NCI-H2107 treated with DMSO at 0.1 percent for 48 hours (cell line): ENCODE results near the gene KSR2.
A peak's percentile ranks its signal among the peaks of the same experiment; 100 is the strongest.
"Not testable (repeated sequence)": the region's sequence is repeated elsewhere in the genome, so short reads cannot be mapped to it uniquely, and the experiment has no call there.

Experiments used
- DNase-seq: peaks from one replicate; lab custom pipeline; 2025; ENCODE audit not compliant: unreplicated experiment; lab: John Stamatoyannopoulos, UW

KSR2 gene

DNA sequence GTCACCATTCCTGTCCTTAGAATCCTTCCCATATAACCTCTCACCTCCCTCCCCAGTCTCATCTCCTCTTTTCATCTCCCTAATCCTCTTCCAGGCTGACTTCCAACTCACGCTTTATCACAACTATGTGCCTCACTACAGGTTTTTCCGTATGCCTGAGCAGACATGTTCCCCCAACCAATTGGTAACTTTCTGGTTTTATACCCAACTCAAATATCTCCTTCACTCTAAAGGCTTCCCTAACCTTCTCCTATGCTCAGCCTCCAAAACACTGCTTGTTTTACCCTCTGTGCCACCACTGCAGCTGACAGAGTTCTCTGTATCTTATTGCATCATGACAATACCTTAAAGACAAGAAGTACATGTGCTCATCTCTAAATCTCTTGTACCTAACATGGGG is 139.7 kb downstream of the KSR2 start:
- no peak for DNase-seq

GRCh38 chr12:117827660-117828059 is 141.1 kb downstream of the KSR2 start:
- no peak for DNase-seq

GRCh38 chr12:117825827-117826226 is 143.0 kb downstream of the KSR2 start:
- DNase-seq = no peak

GRCh38 chr12:117821480-117822175 is 147.2 kb downstream of the KSR2 start:
- no peak for DNase-seq

GRCh38 chr12:117820216-117820907 is 148.4 kb downstream of the KSR2 start:
- DNase-seq = no peak

GRCh38 chr12:117819160-117819559 is 149.6 kb downstream of the KSR2 start:
- DNase-seq = no peak

GRCh38 chr12:117818400-117818799 is 150.4 kb downstream of the KSR2 start:
- DNase-seq = peak; percentile 98

DNA sequence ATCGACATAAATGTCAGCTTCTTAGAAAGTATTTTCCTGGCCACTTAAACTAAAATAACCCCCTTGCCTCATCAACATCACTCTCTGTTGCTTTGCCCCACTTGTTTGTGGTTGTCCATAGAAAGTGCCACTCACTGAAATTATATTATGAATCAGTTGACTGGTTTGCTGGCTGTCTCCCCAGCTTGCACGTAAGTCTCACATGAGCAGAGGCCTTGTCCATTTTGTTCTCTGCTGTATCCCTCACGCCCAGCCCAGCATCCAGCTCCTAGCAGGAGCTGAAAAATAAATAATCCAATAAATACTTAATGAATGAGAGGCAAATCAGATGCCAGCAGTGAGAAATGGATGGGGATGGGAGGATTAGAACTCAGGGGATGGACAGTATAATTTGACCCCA is 159.3 kb downstream of the KSR2 start:
- DNase-seq = no peak

- DNase-seq = no peak
Observed at GRCh38 chr12:117807946-117808345, 160.8 kb downstream of the KSR2 start.

GRCh38 chr12:117807355-117807754 is 161.4 kb downstream of the KSR2 start:
- no peak for DNase-seq

GRCh38 chr12:117805865-117806264 is 162.9 kb downstream of the KSR2 start:
- DNase-seq = peak; percentile 67

GRCh38 chr12:117803001-117803400 is 165.8 kb downstream of the KSR2 start:
- DNase-seq = no peak

GRCh38 chr12:117800711-117801110 is 168.1 kb downstream of the KSR2 start:
- not testable (repeated sequence) for DNase-seq

DNA sequence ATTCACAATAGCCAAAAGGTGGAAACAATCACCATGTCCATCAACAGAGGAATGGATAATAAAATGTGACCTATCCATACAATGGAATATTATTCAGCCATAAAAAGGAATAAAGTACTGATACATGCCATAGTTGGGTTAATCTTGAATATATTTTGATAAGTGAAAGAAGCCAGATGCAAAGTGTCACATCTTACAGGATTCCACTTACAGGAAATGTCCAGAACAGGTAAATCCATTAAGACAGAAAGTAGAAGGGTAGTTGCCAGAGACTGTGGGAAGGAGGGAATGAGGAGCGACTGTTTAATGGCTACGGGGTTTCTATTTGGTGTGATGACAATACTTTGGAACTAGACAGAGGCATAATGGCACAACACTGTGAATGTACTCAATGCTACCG is 171.6 kb downstream of the KSR2 start:
- no peak for DNase-seq

- DNase-seq = no peak
Observed at GRCh38 chr12:117792877-117793424, 175.8 kb downstream of the KSR2 start.

GRCh38 chr12:117792471-117792870 is 176.3 kb downstream of the KSR2 start:
- no peak for DNase-seq

- DNase-seq = no peak
Observed at GRCh38 chr12:117790948-117791347, 177.8 kb downstream of the KSR2 start.

DNA sequence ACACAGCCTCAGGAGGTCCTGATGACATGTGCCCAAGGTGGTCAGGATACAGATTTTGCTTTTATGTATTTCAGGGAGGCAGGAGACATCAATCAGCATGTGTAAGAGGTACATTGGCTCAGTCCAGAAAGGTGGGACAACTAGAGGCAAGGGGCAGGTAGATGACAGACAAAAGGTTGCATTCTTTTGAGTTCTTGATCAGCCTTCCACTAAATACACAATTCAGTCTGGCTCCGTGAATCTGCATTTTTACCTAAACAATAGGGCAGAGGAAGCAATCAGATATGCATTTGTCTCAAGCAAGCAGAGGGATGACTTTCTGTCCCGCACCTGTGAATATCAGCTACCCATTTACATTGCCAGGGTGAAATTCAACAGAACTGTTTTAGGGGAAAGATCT is 178.6 kb downstream of the KSR2 start:
- no peak for DNase-seq

GRCh38 chr12:117789195-117789912 is 179.4 kb downstream of the KSR2 start:
- no peak for DNase-seq

DNA sequence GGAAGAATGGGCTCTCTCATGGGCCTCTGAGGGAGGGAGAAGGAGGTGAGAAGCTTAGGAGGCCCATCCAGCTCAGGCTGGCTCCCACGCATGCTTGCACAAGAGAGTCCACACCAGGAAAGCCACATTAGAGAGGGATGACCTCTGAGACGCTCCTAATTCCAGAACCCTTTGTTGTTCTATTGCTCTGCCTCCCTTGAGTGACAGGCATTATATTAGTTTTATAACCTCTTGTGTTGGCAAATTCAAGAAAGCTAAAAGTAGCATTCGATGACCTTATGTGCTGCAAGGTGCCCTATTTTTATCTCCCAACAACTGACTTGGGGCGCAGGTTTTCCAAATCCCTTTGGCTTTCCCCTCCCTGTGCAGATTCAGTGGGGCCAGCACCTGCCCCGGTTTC is 190.1 kb downstream of the KSR2 start:
- DNase-seq = no peak

DNA sequence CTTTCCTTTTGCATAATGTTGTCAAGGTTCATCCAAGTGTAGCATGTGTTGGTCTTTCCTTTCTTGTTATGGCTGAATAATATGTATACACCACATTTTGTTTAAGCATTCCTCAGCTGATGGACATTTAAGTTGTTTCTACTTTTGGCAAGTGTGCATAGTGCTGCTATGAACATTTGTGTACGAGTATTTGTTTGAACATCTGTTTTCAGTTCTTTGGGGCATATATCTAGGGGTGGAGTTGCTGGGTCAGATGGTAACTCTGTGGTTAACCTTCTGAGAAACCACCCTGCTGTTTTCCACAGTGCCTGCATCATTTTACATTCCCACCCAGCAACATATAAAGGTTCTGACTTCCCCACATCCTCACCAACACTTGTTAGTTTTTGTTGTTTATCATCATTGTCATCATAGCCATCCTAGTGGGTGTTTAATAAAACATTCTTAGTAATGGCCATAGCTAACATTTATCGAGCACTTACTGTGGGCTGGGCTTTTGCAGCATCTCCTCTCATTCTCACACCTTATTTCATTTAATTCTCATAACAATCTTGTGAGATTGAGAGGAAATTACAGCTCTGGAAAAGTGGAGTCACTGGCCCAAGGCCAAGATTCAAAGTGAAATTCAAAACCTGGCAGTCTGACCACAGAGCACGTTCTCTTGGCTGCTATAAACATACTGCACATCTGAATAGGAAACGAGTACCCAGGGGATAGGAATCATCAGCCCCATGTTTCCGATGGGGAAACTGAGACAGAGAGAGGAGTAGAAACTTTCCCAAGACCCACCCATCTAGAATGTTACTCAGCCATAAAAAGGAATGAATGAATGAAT is 193.6 kb downstream of the KSR2 start:
- DNase-seq = peak; percentile 20
